ENCODE results near the gene INHA.

GRCh38 chr2:219566640-219567039, 5.5 kb upstream of the INHA start:
- TF ChIP-seq CTCF (IDR thresholded peaks at IDR 0.05) (no peak), POLR2A (IDR thresholded peaks at IDR 0.05) (no peak)

Measured in adrenal gland (tissue), 5 donors.